Measurements from ENCODE around the gene HIGD2B. TPM values are rescaled to one million over a fixed set of nuclear protein-coding genes. Genes with fewer than 3 reads are reported as not detected.

HIGD2B gene
- total RNA-seq, 1 experiment from 2014 or later, result not detected

- no peak for DNase-seq
- intact Hi-C loops (cut with micrococcal nuclease; ENCODE audit: unreplicated experiment), result no loop called here
- Mint-ChIP-seq H3K9me3 (ENCODE audit: low read depth, unreplicated experiment) (no peaks in the 10 kb centered on the region), H3K36me3 (ENCODE audit: insufficient read depth, unreplicated experiment) (peaks cover 24% of the 10 kb centered on the region), H3K4me3 (ENCODE audit: low read depth, unreplicated experiment) (no peak overlapping the region), H3K4me1 (ENCODE audit: low read depth, unreplicated experiment) (peaks cover 8% of the 10 kb centered on the region), H3K27me3 (ENCODE audit: unreplicated experiment) (no peaks in the 10 kb centered on the region), H3K27ac (ENCODE audit: unreplicated experiment) (no peak overlapping the region)
- no TSS peak for BruUV-seq (replicated peaks)
- no peak for TF ChIP-seq CTCF (IDR thresholded peaks at IDR 0.05; ENCODE audit: unreplicated experiment)
- CTCF ChIA-PET, result no interaction called here
Observed at GRCh38 chr15:72688697-72689096, 2.7 kb upstream of the HIGD2B start.

GRCh38 chr15:72685301-72685924 lies 569 bp downstream of the HIGD2B start:
- intact Hi-C loops (cut with micrococcal nuclease; ENCODE audit: unreplicated experiment), result no loop called here

GRCh38 chr15:72682772-72683171 lies 3.2 kb downstream of the HIGD2B start:
- no peak overlapping the region for H3K4me3 Mint-ChIP-seq (ENCODE audit: low read depth, unreplicated experiment)
- intact Hi-C loops (cut with micrococcal nuclease; ENCODE audit: unreplicated experiment), result no loop called here
- DNase-seq, result no peak
- peaks cover 21% of the 10 kb centered on the region for H3K27me3 Mint-ChIP-seq (ENCODE audit: unreplicated experiment)
- H3K27ac Mint-ChIP-seq (ENCODE audit: unreplicated experiment), result no peak overlapping the region
- no TSS peak for BruUV-seq (replicated peaks)
- H3K9me3 Mint-ChIP-seq (ENCODE audit: low read depth, unreplicated experiment), result no peaks in the 10 kb centered on the region
- CTCF ChIA-PET, result no interaction called here
- no peak for TF ChIP-seq CTCF (IDR thresholded peaks at IDR 0.05; ENCODE audit: unreplicated experiment)
- H3K36me3 Mint-ChIP-seq (ENCODE audit: insufficient read depth, unreplicated experiment), result peaks cover 19% of the 10 kb centered on the region
- H3K4me1 Mint-ChIP-seq (ENCODE audit: low read depth, unreplicated experiment), result peaks cover 8% of the 10 kb centered on the region

More at GRCh38 chr15:72685301-72685924, 569 bp downstream of the HIGD2B start:
- TSS peak; percentile 98 for BruUV-seq (replicated peaks)
- DNase-seq, result no peak
- no peak for TF ChIP-seq CTCF (IDR thresholded peaks at IDR 0.05; ENCODE audit: unreplicated experiment)
- H3K36me3 Mint-ChIP-seq (ENCODE audit: insufficient read depth, unreplicated experiment), result peaks cover 19% of the 10 kb centered on the region
- H3K4me1 Mint-ChIP-seq (ENCODE audit: low read depth, unreplicated experiment), result peaks cover 8% of the 10 kb centered on the region
- no peaks in the 10 kb centered on the region for H3K27me3 Mint-ChIP-seq (ENCODE audit: unreplicated experiment)
- no peaks in the 10 kb centered on the region for H3K9me3 Mint-ChIP-seq (ENCODE audit: low read depth, unreplicated experiment)
- peak overlapping the region; percentile 94 for H3K27ac Mint-ChIP-seq (ENCODE audit: unreplicated experiment)
- CTCF ChIA-PET, result interaction anchor here (0.5 to 1.5 kb wide), 4 partner anchors 11 to 929 kb away, joined by 3 to 9 read pairs (median 4); no protein-coding TSS in a partner anchor
- H3K4me3 Mint-ChIP-seq (ENCODE audit: low read depth, unreplicated experiment), result peak overlapping the region; percentile 94

GRCh38 chr15:72680931-72681330 lies 5.1 kb downstream of the HIGD2B start:
- BruUV-seq (replicated peaks), result no TSS peak
- DNase-seq, result no peak
- intact Hi-C loops (cut with micrococcal nuclease; ENCODE audit: unreplicated experiment), result no loop called here
- no peak for TF ChIP-seq CTCF (IDR thresholded peaks at IDR 0.05; ENCODE audit: unreplicated experiment)
- H3K4me1 Mint-ChIP-seq (ENCODE audit: low read depth, unreplicated experiment), result peaks cover 8% of the 10 kb centered on the region
- no peaks in the 10 kb centered on the region for H3K9me3 Mint-ChIP-seq (ENCODE audit: low read depth, unreplicated experiment)
- peaks cover 9% of the 10 kb centered on the region for H3K36me3 Mint-ChIP-seq (ENCODE audit: insufficient read depth, unreplicated experiment)
- no peak overlapping the region for H3K27ac Mint-ChIP-seq (ENCODE audit: unreplicated experiment)
- CTCF ChIA-PET, result interaction anchor here (0.7 kb wide), 1 partner anchor 10 kb away, joined by 3 read pairs; no protein-coding TSS in a partner anchor
- H3K4me3 Mint-ChIP-seq (ENCODE audit: low read depth, unreplicated experiment), result no peak overlapping the region
- H3K27me3 Mint-ChIP-seq (ENCODE audit: unreplicated experiment), result peaks cover 38% of the 10 kb centered on the region

All from Calu3 (cell line).